SKM-1 treated with dmso at 0.1 percent for 144 hours (cell line): Measurements from ENCODE around the gene CCDC85B.

Experiments used
- DNase-seq: peaks from one replicate; lab custom pipeline; 2025; ENCODE audit not compliant: unreplicated experiment; lab: John Stamatoyannopoulos, UW

CCDC85B gene

GRCh38 chr11:65928667-65929066, 38.2 kb downstream of the CCDC85B start:
- DNase-seq = no peak

DNA sequence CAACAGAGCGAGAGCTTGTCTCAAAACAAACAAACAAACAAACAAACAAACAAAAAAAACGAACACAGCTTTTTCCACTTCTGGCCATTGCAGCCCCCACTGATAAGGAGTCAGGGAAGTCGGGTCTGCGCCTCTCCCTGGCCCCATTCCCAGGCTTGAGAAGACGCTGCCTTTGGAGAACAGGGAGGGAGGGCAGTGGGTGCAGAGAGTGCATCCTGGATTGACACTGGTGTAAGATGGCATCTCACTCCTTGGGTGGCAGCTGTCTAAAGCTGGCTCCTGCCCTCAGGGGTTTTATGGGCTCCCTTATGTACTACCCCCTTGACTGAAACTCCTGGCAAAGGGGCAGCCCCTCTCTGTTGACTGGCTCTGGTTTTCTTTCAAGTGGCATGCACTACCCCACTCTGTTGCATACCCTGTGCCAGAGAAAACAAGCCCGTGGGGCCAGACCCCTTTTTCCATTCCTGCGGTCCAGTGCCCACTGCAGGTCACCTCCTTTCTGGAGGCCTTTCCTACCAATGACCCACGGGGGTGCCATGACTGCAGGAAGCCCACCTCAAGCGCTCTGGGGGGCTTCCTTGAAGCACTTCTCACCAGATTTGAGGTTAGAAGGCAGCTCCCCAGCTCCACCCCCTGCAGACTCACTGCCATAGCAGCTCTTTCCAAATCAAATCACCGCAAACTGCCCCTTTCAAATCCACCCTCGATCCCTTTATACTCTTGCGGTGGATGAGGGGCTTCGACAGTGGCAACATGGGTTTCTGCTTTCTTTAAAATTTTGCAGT, 41.5 kb downstream of the CCDC85B start:
- DNase-seq = no peak

GRCh38 chr11:65932558-65932919, 42.1 kb downstream of the CCDC85B start:
- DNase-seq = no peak

- no peak for DNase-seq
Measured at GRCh38 chr11:65934014-65934413, 43.5 kb downstream of the CCDC85B start.

DNA sequence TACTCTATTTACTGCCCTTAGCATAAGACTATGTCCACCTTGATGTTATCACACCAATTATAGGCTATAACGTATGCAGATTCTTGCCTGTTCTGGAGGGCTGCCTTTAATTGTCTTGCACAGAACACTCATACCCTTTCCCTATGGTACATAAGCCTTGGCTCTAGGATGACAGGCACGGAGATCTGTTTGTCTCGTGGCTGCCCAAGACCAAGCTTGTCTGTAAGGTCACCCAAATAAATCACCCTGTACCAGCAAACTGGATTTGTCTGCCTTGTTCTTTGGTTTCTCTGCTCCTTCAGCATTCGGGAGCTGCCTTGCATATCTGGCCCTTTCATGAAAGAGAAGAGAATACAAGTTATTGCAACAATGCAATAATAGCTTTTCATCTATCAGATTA, 47.3 kb downstream of the CCDC85B start:
- no peak for DNase-seq
